Diencephalon (tissue), 1 donor: ENCODE results near the gene ADH1C. TPM values are rescaled to one million over a fixed set of nuclear protein-coding genes. Genes with fewer than 3 reads are reported as not detected.

Source experiments
- total RNA-seq: library from RNA; depleted of rRNA; stranded (reverse); fragments of >200 nt; gene quantifications from one replicate; pipeline ENCODE4 v1.2.3, GENCODE V29; 2014

ADH1C gene
- total RNA-seq, result not detected

GRCh38 chr4:99352602-99353537 lies at the start of gene ADH1C:
Gene ADH1C (minus strand): TSS chr4:99352746. CDS start chr4:99352675, 71 bp downstream.

GRCh38 chr4:99321241-99322191 lies 31.0 kb downstream of the ADH1C start, which contains the start of gene ADH1B:
Gene ADH1B (minus strand): TSS chr4:99321401. CDS start chr4:99321331, 70 bp downstream.

GRCh38 chr4:99290848-99291786 lies 61.4 kb downstream of the ADH1C start, which contains the start of gene ADH1A:
Gene ADH1A (minus strand): TSS chr4:99290985. CDS start chr4:99290914, 71 bp downstream.

Other genes starting within 250 kb of the ADH1C start
- gene ADH4, start 208.4 kb downstream of the ADH1C start, total RNA-seq, result not detected
- gene ADH6, start 133.5 kb downstream of the ADH1C start, total RNA-seq, result not detected
- not detected for gene ADH1A, start 61.8 kb downstream of the ADH1C start, total RNA-seq
- gene ADH1B, start 31.3 kb downstream of the ADH1C start, total RNA-seq, result 0.23 TPM
- not detected for gene ADH7, start 82.6 kb upstream of the ADH1C start, total RNA-seq
- not detected for gene C4orf17, start 158.3 kb upstream of the ADH1C start, total RNA-seq
- 5.8 TPM for gene TRMT10A, start 211.3 kb upstream of the ADH1C start, total RNA-seq
- 3.9 TPM for gene MTTP, start 222.1 kb upstream of the ADH1C start, total RNA-seq